Measurements from ENCODE around the gene GLRX3.

DNA sequence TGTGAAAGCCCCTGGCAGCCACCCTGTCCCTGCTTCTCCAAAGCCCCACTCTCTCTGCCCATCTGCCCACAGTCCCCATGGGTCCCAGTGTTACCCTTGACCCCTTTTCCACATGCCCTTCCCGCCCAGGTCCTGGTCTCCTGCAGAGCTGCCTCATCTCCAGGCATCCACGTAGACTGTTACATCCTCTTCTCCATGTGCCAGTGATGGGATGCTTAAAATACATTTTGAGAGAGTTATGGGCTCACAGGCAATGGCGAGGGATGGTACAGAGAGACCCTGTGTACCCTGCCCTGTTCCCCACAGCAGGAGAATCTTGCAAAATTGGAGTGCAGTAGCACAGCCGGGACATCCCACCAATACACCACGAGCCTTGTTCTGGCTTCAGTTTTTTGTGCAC is 56.8 kb downstream of the GLRX3 start:
- TF ChIP-seq EZH2 (IDR thresholded peaks at IDR 0.05; ENCODE audit: insufficient read depth, poor library complexity, severe bottlenecking), result no peak
- TF ChIP-seq EZH2phosphoT487 (IDR thresholded peaks at IDR 0.05; ENCODE audit: insufficient read depth, low read depth), result no peak

All from GM23248 (cell line).